Adipose tissue (tissue), 3 donors: ENCODE results near the gene KIF13A. TPM values are rescaled to one million over a fixed set of nuclear protein-coding genes. Genes with fewer than 3 reads are reported as not detected.
"Not testable (repeated sequence)": the region's sequence is repeated elsewhere in the genome, so short reads cannot be mapped to it uniquely, and the experiment has no call there.

Experiments used
- H3K27ac ChIP-seq: one replicate; pipeline ENCODE4 v1.5.1; 2013; ENCODE audit warnings: low read depth, low read length
- WGBS, 3 donors: extraction: QIAGEN DNeasy Blood & Tissue Kit; methylation state at CpG; one replicate each; pipeline ENCODE4 v1.1.7; 2013; 5-methylcytosine and 5-hydroxymethylcytosine counted together
- polyA plus RNA-seq, 3 donors: library from polyadenylated mRNA; stranded (reverse); fragments of 200-250 nt; gene quantifications; one replicate each; pipeline ENCODE4 v1.2.3, GENCODE V29; 2013
- donor health status: healthy with polysubstance abuse.
- donor health status: Bipolar disorder and iron deficiency.
- donor health status: healthy.

The KIF13A gene
- polyA plus RNA-seq, 3 donors, result 8.6 to 26.8 (median 21.8) TPM

DNA sequence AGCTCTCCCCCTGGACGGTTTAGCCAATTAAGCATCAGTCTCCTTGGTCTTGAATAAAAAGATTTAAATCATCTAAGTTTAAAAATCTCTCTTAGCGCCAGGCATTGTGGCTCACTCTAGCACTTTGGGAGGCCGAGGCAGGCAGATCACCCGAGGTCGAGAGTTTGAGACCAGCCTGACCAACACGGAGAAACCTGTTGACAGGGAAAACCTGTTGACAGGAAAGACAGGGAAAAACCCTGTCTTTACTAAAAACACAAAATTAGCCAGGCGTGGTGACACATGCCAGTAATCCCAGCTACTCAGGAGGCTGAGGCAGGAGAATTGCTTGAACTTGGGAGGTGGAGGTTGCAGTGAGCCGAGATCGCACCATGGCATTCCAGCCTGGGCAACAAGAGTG, 97.7 kb downstream of the KIF13A start:
- H3K27ac ChIP-seq, result not testable (repeated sequence)
- WGBS, 3 donors, result 93 to 99% (median 94%) methylated on average over 9 of the region's 9 CpGs

DNA sequence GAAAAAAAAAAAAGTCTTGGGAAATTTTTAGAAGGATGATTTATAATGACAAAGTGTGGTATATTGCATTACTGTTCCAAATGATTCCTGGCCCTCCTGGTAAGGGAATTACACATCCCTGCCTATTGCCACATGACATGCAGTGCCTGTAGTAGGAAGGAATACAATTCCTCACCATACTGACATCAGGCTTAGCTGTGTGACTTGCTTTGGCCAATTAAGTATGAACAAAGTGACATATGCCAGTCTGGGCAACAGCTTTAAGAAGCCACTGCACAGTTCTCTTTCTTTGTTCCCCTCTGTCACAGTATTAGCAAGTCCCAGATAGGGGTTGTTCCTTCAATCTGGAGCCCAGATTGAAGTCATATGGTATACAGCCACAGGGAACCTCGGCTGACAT, 100.5 kb downstream of the KIF13A start:
- WGBS, 3 donors, result 80 to 91% (median 84%) methylated on average over 1 of the region's 1 CpG
- no peak overlapping the region for H3K27ac ChIP-seq

DNA sequence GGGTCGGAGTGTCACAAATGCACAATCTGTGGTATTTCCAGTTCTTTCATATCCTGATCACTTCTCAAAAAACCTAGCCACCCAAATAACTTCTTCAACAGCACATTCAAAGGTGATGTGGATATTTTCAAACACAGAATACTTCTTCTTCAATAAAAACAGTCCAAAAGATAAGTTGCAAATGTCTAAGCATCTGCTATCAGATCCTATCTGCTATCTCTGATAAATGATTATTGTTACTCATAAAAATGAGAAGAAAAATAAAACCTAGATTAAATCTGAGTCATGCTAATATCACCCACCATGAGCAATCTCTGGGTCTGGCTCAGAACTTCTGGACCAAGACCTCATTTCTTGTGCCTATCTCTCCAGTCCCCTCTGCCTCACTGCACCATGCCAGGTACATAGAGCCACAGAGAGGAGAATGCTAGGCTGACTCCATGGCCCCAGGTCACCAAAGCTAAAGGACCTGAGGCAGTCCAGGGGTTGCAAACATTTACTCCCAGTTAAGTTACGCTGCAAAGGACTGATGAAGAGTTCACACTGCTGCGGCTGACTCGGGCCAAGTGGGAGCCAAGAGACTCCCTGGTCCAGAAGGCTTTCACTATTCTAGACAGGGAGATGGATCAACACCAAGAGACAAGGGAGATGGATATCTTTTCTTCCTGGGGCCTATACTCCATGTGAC, 101.4 kb downstream of the KIF13A start:
- no peak overlapping the region for H3K27ac ChIP-seq
- 95 to 99% (median 97%) methylated on average over 4 of the region's 4 CpGs for WGBS, 3 donors

DNA sequence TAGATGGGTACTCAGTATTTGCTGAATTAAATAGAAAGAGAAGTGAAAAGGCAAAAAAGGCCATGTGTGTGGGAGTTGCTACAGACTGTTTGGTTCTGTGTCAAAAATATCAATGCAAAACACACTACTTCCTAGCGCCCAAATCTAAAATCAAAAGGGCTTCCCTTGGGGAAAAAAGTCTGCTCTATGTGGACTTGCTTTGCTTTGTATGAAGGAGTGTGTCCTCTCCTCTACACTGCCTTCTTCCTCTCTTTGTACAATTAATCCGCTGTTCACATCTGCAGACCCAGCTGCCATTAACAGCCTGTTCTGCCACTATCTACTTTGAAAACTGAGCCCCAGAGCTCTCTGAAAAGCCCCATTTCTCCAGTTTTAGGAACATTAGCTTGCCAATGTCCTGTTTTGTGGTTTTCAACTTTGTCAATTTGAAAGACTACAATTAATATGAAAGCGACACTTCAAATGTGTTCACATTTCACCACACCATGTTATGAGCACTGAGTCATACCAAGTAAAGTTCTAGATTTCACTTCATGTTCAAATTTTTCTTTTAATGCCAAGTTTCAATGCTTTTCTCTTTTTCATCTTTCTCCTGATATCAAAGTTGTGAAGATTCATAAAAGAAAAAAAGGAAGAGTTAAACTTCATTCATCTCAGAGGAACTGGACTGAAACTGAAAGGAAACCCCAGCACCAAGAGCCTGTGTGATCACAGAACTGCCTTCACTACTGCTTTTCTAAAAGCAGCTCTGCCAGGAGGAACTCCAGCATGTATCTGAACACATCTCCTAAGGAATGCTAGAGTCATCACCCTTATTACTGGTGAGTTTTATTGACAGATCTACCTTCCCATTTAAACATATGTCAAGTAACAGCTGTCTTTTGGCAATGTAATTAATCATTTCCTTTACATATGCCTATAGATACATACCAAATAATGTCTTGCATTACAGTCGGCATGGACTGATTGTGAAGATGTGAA, 102.6 kb downstream of the KIF13A start:
- WGBS, 3 donors, result 47 to 79% (median 54%) methylated on average over 4 of the region's 4 CpGs
- no peak overlapping the region for H3K27ac ChIP-seq

DNA sequence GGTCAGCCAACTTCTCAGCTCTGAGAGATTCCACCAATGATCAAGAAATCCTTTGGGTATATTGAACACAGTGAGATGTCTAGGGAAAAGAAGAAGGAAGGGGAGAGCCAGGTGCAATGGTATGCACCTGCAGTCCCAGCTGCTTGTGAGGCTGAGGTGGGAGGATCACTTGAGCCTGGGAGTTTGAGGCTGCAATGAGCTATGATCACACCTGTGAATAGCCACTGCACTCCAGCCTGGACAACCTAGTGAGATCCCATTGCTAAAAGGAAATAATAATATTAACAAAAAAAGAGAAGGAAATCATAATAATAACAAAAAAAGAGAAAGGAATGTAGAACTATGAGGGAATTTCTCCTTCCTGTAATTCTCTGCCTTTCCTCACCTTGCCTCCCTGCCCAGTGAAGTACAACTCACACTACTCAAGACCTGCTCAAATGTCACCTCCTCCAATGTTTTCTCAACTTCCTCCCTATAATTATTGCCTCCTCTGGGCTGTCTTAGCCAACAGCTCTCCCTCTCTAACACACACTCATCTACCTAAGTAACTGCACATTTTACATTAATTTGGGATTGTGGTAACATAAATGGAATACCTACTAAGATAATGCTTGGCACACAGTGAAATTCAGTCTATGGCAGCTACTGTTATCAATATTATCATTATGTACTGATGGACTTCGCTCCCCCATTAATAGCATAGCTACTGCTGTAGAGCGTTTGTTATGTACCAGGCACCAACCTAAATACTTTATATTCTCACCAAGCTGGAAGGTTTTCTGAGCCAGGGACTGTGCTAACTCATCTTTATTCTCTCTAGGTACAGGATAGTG, 103.6 kb downstream of the KIF13A start:
- WGBS, 3 donors, result 63 to 87% (median 86%) methylated on average over 2 of the region's 2 CpGs
- H3K27ac ChIP-seq, result no peak overlapping the region

DNA sequence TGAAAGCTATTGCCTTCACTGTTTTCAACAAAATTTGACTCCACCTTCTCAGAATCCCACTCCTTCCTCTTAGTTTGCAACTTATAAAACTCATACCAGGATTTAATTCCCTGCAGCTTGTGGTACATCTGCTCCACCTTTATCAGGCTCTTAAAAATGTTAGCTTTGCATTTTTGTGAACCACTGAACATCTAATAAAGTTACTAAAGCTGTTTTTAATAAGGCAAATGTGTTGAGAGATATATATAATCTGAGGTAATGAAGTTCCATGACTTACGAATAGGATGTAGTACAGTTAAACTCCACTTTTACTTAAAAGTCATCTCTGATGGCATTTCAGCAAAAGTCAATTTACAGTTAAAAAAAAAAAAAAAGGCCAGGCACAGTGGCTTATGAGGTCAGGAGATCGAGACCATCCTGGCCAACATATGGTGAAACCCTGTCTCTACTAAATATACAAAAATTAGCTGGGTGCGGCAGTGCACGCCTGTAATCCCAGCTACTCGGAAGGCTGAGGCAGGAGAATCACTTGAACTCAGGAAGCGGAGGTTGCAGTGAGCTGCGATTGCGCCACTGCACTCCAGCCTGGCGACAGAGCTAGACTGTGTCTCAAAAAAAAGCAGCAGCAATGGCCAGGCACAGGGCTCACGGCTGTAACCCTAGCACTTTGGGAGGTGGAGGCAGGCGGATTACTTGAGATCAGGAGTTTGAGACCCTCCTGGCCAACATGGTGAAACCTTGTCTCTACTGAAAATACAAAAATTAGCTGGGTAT, 106.2 kb downstream of the KIF13A start:
- WGBS, 3 donors, result 64 to 92% (median 70%) methylated on average over 11 of the region's 11 CpGs
- no peak overlapping the region for H3K27ac ChIP-seq

DNA sequence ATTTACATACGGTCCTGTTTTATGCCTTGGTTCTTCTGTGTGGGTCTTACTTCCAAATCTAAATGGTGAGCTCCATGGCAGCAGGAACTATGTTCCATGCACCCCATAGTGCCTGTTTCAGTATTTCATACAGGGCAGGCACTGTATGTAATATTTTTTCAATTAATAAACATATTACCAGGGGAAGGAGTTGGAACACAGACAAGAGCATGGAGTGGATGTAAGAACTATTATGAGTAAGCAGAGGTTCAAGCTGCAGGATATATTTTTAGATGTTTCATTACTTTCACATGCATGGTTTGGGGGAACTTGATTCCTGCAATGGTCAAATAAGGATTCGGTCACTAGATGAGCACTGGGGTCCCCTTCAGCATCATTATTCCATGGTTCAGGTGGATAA, 108.3 kb downstream of the KIF13A start:
- H3K27ac ChIP-seq, result no peak overlapping the region
- WGBS, 3 donors, result 54 to 86% (median 83%) methylated on average over 2 of the region's 2 CpGs

DNA sequence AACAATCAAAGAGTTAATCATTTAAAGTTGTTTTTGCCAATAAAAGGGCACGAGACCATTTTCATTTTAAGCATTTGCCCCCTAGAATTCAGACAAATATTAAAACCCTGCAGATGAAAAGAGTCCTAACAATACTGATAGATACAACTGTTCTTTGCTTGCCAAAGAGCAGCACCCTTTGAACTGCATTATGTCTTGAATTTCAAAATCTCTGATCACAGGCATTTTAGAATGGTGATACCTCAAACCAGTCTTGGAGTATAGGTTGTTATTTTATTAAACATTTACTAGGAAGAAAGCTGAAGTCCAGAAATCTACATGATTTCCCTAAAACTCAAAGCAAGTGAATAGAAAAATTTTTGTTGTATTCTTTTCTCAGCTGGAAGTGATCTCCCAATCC, 108.7 kb downstream of the KIF13A start:
- no peak overlapping the region for H3K27ac ChIP-seq
- 77 to 83% (median 78%) methylated on average over 1 of the region's 1 CpG for WGBS, 3 donors

DNA sequence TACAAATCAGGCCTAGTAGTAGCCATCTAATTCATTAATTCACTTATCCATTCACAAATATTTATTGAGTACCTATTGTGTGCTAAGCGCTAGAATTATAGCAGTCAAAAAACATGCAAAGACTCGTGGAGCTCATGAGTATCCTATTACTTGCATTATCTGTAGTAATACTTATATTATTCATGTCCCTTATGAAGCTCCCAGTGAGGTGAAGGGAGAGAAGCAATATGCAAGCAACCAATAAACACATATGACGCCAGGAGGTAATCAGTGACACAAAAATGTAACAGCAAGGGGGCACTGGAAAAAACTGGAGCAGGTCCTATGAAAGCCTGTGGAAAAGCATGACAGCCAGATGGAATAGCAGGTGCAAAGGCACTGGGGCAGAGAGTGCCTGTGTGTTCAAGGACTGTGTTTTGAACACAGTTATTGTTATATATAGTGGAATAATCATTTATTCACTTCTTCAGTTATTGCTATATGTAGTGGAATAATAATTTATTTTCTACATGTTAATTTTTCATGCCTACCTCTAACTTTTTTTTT, 109.5 kb downstream of the KIF13A start:
- no peak overlapping the region for H3K27ac ChIP-seq
- 93 to 97% (median 95%) methylated on average over 3 of the region's 3 CpGs for WGBS, 3 donors

DNA sequence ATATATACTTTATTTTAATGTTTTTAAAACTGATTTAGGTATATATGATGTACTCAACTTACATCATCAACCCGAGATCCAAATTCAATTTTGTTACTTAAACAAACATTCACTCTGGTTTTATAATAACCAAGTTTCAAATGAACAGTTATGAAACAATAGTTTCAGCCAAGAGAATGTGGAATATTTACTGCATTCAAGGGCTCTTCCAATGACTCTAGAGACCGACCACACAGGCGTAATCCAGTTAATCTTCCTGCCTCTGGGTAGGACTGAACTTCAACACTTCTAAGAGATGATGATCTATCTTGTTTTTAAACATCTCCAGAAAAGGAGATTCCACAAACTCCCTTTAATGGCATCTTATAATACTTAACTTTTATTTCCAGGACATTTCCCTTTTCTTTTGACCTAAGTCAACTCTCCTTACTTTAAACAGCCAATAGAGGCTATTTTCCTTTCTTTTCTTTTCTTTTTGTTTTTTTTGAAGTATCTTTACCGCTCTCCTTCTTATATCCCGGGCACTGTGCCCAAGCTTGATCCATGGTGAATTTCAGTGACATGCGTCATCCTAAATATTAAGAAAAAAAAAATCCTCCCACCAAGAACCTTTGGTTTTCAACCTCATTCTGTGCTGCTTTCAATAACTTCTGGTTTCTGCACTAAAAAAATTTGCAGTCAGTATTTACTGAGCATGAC, 110.1 kb downstream of the KIF13A start:
- H3K27ac ChIP-seq, result no peak overlapping the region
- 78 to 80% (median 80%) methylated on average over 6 of the region's 6 CpGs for WGBS, 3 donors

DNA sequence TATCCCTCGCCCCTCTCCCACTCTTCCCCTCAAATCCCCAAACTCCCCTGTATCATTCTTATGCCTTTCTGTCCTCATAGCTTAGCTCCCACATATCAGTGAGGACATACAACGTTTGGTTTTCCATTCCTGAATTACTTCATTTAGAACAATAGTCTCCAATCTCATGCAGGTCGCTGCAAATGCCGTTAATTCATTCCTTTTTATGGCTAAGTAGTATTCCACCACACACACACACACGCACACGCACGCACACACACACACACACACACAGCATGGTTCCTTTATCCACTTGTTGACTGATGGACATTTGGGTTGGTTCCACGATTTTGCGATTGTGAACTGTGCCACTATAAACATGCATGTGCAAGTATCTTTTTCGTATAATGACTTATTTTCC, 112.7 kb downstream of the KIF13A start:
- H3K27ac ChIP-seq, result no peak overlapping the region
- 77 to 84% (median 82%) methylated on average over 10 of the region's 10 CpGs for WGBS, 3 donors

DNA sequence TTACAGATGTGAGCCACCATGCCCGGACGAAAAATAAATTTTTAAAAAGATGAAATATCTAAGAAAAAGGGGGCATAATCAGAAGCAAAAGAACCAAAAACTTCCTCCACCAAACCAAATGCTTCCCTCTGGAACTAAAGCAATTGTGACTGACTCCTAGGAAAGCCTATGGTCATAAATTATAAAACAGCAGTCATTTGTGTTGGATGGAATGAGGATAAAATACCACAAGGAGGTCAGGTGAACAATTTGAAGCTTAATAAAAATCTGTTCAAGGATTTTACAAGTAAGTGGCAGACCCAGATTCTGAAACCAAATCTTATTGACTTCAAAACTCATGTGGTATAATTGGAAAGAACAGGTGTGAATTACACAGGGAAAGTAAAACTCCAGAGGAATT, 114.5 kb downstream of the KIF13A start:
- 95 to 99% (median 98%) methylated on average over 2 of the region's 2 CpGs for WGBS, 3 donors
- no peak overlapping the region for H3K27ac ChIP-seq

DNA sequence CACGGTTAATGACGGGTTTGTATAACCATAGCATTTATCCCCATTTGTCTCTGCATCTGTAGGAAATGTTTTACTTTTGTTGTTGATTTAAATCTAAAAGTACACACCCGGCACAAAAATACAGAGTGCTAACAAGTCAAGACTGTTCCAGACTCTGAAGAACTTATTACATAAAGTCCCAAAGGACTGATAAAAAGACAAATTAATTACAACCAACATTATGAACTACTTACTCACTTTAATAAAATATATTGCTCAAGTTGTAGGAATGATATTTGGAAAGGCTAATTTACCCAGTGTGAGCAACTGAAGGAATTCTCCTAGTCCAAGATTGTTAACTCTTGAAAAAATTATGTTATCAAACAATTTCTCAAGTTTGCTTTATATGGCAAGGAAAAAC, 115.6 kb downstream of the KIF13A start:
- 61 to 89% (median 76%) methylated on average over 3 of the region's 3 CpGs for WGBS, 3 donors
- no peak overlapping the region for H3K27ac ChIP-seq

DNA sequence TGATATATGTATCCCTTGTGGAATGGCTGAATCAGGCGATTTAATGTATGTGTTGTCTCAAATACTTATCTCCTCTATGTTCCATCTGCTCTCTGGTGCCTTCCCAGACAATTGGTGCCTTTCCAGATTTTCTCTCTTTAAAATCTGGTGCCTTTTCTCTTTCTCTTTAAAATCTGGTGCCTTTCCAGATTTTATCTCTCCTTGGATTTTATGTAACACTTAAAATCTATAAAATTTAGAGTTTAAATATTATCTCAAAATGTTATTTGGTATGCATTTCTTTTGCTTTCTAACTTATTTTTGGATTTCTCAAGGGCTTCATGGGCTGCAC, 116.3 kb downstream of the KIF13A start:
- 85 to 93% (median 89%) methylated on average over 1 of the region's 1 CpG for whole genome bisulfite sequencing, 3 donors
- no peak overlapping the region for H3K27ac ChIP-seq

DNA sequence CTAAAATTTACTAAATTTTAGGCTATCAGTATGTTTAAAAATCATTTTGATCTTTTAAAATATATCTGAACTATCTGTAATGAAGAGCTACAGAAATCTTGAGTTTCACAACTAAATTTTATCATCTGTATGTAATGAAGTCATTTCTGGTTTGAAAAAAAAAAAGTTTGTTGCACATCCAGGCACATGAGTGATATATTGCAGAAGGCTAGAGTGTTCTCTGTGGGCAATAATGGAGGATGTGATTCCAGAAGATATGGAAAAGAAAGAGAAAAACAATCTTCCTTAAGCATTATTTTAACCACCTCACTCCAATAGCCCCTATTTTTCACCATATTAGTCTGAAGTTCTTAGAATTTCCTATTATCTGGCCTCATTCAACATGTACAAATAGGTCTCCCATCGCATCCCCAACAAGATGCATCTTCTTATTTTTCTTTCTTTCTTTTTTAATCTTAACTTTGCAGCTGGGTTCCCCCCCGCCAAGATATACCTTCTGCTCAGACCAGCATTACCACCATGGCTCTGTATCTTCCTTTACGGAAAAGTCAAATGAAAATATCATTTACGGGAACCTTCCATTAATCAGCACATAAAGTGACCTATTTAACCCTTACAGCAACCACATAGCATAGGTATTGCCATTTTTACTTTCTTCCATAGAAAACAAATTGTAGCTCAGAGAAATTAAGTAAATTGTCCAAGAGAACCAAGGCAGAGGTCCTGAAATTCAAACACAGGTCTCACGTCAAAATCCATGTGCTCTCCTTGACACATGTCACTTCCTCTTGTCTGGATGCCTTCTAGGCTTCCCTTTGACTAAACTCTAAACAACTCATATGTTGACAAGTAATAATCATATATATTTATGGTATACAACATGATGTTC, 116.9 kb downstream of the KIF13A start:
- H3K27ac ChIP-seq, result no peak overlapping the region
- 83 to 93% (median 84%) methylated on average over 5 of the region's 5 CpGs for WGBS, 3 donors

DNA sequence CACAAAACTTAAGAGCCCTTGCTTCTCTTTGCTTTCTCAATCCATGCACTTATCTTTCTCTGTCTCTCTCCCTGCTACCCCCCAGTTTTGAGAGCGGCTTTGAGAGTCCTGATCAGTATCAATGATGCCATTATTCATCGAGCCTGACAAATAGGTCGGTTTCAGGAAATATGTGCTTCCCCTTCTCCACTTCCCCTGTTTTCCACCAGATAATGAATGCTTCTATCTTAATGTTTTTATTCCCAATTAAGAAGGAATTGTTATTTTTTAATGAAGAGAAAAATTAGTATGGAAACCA, 117.7 kb downstream of the KIF13A start:
- no peak overlapping the region for H3K27ac ChIP-seq
- WGBS, 3 donors, result 25 to 80% (median 30%) methylated on average over 3 of the region's 3 CpGs
